AG04449 (cell line): Measurements from ENCODE around the gene TNS4.

ENCODE experiments used
- CTCF ChIA-PET: fragments of 350-600 bp; formaldehyde crosslinking; extraction: SDS; loops from one replicate; lab custom pipeline; 2021; ENCODE audit warnings: antibody characterized with exemption; lab: Yijun Ruan, JAX
- POLR2A ChIA-PET: fragments of 400-600, 350-600 bp; formaldehyde crosslinking; extraction: SDS; loops from one replicate; lab custom pipeline; 2020; ENCODE audit warnings: antibody characterized with exemption, inconsistent platforms; lab: Yijun Ruan, JAX
- DNase-seq: peaks from one replicate; pipeline ENCODE4 v3.0.0-alpha.2; 2010; ENCODE audit warnings: low read depth, low spot score
- H3K4me3 ChIP-seq: 2 replicates; pipeline ENCODE4 v1.5.1; 2011; ENCODE audit warnings: low read depth, mild to moderate bottlenecking, control low read depth, low read length
- CTCF ChIP-seq: IDR thresholded peaks from one replicate; pipeline ENCODE4 v1.5.1; 2011; ENCODE audit warnings: mild to moderate bottlenecking, moderate library complexity, low read length, control low read depth, inconsistent platforms; ENCODE audit not compliant: insufficient read depth; ENCODE audit errors: missing control alignments

The TNS4 gene

DNA sequence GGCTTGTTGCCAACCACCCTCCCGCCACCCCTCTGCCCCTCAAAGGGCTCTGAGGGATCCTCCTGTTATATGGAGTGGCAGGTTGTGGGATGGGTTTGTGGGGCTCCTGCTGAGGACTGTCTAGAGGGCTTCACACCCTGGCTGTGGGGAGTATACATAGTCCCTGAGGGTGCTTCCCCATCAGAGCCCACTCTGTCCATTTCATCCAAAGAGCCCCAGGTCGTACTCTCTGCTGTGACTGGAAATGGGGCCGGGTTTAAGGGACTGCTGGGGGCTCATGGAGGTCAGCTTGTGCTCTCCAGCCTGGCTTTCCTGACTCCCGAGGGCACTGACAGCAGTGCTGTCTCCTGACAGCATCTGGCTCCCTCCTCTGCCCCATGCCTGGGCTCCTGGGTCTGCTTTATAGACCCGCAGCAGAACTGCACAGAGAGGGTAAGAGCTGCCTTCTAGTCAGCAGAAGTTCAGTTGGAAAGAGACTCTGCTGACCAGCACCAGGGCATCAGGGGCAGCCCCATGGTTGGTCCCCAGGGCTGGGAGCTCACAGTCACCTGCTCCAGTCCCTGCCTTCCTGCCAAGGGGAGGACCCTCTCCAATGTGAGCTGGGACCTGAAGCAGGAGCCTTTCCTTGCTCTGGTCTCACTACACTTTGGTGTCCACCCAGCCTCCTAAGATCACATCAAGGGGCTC, 17.8 kb upstream of the TNS4 start:
- ChIA-PET POLR2A (interaction anchor here (0.6 kb wide), 1 partner anchor 74 kb away, joined by 3 read pairs; no protein-coding TSS in a partner anchor), CTCF (interaction anchor here (0.8 to 3.9 kb wide), 5 partner anchors 9 to 157 kb away, joined by 3 to 29 read pairs (median 3); no protein-coding TSS in a partner anchor)
- TF ChIP-seq CTCF: no peak
- no peak for DNase-seq
- H3K4me3 ChIP-seq: no peak overlapping the region

- no peak overlapping the region for H3K4me3 ChIP-seq
- no peak for TF ChIP-seq CTCF
- CTCF ChIA-PET: interaction anchor here (1.1 to 3.9 kb wide), 4 partner anchors 10 to 156 kb away, joined by 3 to 29 read pairs (median 3); no protein-coding TSS in a partner anchor
- DNase-seq: no peak
- POLR2A ChIA-PET: no interaction called here
Measured at GRCh38 chr17:40518401-40519088, 17.1 kb upstream of the TNS4 start.

- CTCF ChIA-PET: interaction anchor here (1.2 to 3.9 kb wide), 2 partner anchors 15 to 20 kb away, joined by 3 to 29 read pairs; no protein-coding TSS in a partner anchor
- no peak for DNase-seq
- TF ChIP-seq CTCF: no peak
- POLR2A ChIA-PET: no interaction called here
- no peak overlapping the region for H3K4me3 ChIP-seq
Measured at GRCh38 chr17:40517981-40518380, 16.6 kb upstream of the TNS4 start.

DNA sequence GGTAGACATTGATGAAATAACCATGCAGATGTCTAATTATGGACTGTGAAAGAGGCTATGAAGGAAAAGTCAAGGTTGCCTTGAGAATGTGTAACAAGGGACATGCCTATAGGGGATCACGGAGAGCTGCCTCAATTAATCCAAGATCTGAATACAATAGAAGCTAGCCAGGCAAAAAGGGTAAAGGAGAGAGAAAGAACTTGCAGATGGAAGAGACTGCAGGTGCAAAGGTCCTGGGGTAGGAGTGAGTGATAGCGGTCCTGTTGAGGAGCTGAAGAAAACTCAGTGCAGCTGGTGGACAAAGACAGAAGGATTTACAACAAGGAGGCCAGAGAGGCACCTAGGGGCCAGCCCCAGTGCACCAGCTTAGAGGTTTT, 15.9 kb upstream of the TNS4 start:
- no peak overlapping the region for H3K4me3 ChIP-seq
- no peak for DNase-seq
- ChIA-PET CTCF (interaction anchor here (3.9 kb wide), 1 partner anchor 15 kb away, joined by 29 read pairs; no protein-coding TSS in a partner anchor), POLR2A (interaction anchor here (0.6 kb wide), 1 partner anchor 9 kb away, joined by 3 read pairs; no protein-coding TSS in a partner anchor)
- TF ChIP-seq CTCF: no peak

DNA sequence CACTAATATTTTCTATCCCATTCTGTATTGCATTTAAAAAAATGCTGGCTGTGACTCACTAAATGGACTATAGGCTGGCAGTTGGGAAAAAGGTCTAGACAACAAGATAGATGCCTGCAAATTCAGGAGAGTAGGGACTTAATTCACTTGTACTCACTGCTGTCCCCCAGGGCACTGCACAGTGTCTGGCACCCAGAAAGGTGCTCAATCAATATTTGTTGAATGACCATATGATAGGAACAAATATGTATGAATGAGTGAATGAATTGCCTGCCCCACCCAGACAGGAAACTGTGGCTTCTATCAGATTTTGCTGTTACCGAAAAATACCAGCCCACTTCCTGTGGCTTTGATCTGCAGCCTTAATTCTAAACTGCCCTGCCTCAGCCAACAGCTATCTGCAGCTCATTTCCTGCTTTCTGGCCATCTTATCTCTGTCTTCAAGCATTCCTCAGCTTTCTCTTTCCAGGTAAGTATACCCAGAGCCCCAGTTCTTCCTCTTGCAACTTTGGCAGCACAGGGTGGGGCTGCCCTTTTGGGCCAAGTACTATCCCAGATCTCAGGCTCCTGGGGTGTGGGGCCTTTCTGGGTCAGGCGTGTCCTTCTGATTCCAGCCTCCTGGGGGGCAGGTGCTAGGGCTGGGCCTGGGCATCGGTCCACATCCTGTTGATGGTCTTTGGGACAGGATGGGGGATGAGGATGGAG, 15.3 kb upstream of the TNS4 start:
- no peak for DNase-seq
- H3K4me3 ChIP-seq: no peak overlapping the region
- ChIA-PET POLR2A (interaction anchor here (0.6 kb wide), 1 partner anchor 9 kb away, joined by 3 read pairs; no protein-coding TSS in a partner anchor), CTCF (interaction anchor here (0.6 to 3.9 kb wide), 2 partner anchors 12 to 16 kb away, joined by 3 to 29 read pairs; no protein-coding TSS in a partner anchor)
- TF ChIP-seq CTCF: no peak
